SK-N-SH treated with all-trans-retinoic acid at 6 μM for 48 hours (cell line): ENCODE data around the gene CNOT10.
"Not testable (repeated sequence)": the region's sequence is repeated elsewhere in the genome, so short reads cannot be mapped to it uniquely, and the experiment has no call there.

Experiments used
- ATAC-seq: fragments of 200-7000 bp; cut with Tn5 transposase; 3 replicates; pipeline ENCODE4 v1.9.1; 2020; ENCODE audit warnings: mild to moderate bottlenecking, moderate library complexity
- ARNTL ChIP-seq: fragments of 450-650 bp; formaldehyde crosslinking; IDR thresholded peaks from 2 replicates; pipeline ENCODE4 v1.5.0; 2020; ENCODE audit warnings: low read depth, mild to moderate bottlenecking, moderate library complexity, borderline replicate concordance
- BACH2 ChIP-seq: fragments of 250-450 bp; sonication (Bioruptor Pico); IDR thresholded peaks from 2 replicates; pipeline ENCODE4 v1.9.0; 2021; ENCODE audit warnings: mild to moderate bottlenecking, borderline replicate concordance
- CREB5 ChIP-seq: fragments of 250-450 bp; sonication (Bioruptor Pico); IDR thresholded peaks from 2 replicates; pipeline ENCODE4 v1.5.1; 2020; ENCODE audit warnings: low read depth, mild to moderate bottlenecking, moderate library complexity
- CSRNP3 ChIP-seq: fragments of 250-450 bp; sonication (Bioruptor Pico); IDR thresholded peaks from 2 replicates; pipeline ENCODE4 v1.5.1; 2021; ENCODE audit warnings: mild to moderate bottlenecking, moderate library complexity
- ESRRG ChIP-seq: fragments of 250-450 bp; sonication (Bioruptor Pico); IDR thresholded peaks from 2 replicates; pipeline ENCODE4 v1.6.1; 2021; ENCODE audit warnings: mild to moderate bottlenecking
- GLIS3 ChIP-seq: fragments of 250-450 bp; sonication (Bioruptor Pico); IDR thresholded peaks from 2 replicates; pipeline ENCODE4 v1.5.0; 2020; ENCODE audit warnings: mild to moderate bottlenecking, moderate library complexity
- ISL1 ChIP-seq: fragments of 250-450 bp; sonication (Bioruptor Pico); IDR thresholded peaks from 2 replicates; pipeline ENCODE4 v2.1.2; 2022; ENCODE audit warnings: mild to moderate bottlenecking, moderate library complexity
- OSR1 ChIP-seq: fragments of 250-450 bp; sonication (Bioruptor Pico); IDR thresholded peaks from 2 replicates; pipeline ENCODE4 v1.8.0; 2022; ENCODE audit warnings: moderate library complexity, mild to moderate bottlenecking, inconsistent platforms
- POU6F1 ChIP-seq: fragments of 250-450 bp; sonication (Bioruptor Pico); IDR thresholded peaks from 2 replicates; pipeline ENCODE4 v1.8.0; 2021; ENCODE audit warnings: low read depth, mild to moderate bottlenecking, moderate library complexity, borderline replicate concordance
- PPARA ChIP-seq: fragments of 250-450 bp; sonication (Bioruptor Pico); IDR thresholded peaks from 2 replicates; pipeline ENCODE4 v1.5.0; 2020; ENCODE audit warnings: mild to moderate bottlenecking, borderline replicate concordance
- RARB ChIP-seq: fragments of 250-450 bp; sonication (Bioruptor Pico); IDR thresholded peaks from 2 replicates; pipeline ENCODE4 v1.8.0; 2021; ENCODE audit warnings: mild to moderate bottlenecking, moderate library complexity
- SNAI2 ChIP-seq: fragments of 250-450 bp; sonication (Bioruptor Pico); IDR thresholded peaks from 2 replicates; pipeline ENCODE4 v1.5.0; 2020; ENCODE audit warnings: mild to moderate bottlenecking, moderate library complexity
- TCF4 ChIP-seq: fragments of 250-450 bp; sonication (Bioruptor Pico); IDR thresholded peaks from 2 replicates; pipeline ENCODE4 v1.8.0; 2021; ENCODE audit warnings: mild to moderate bottlenecking, moderate library complexity, borderline replicate concordance
- TOX ChIP-seq: fragments of 250-450 bp; sonication (Bioruptor Pico); IDR thresholded peaks from 2 replicates; pipeline ENCODE4 v1.8.0; 2021; ENCODE audit warnings: mild to moderate bottlenecking, moderate library complexity, borderline replicate concordance
- ZC3H10 ChIP-seq: fragments of 250-450 bp; sonication (Bioruptor Pico); IDR thresholded peaks from 2 replicates; pipeline ENCODE4 v1.5.1; 2021; ENCODE audit warnings: mild to moderate bottlenecking, moderate library complexity
- ZFP3 ChIP-seq: fragments of 250-450 bp; sonication (Bioruptor Pico); IDR thresholded peaks from 2 replicates; pipeline ENCODE4 v1.5.0; 2020; ENCODE audit warnings: mild to moderate bottlenecking, moderate library complexity
- ZFP30 ChIP-seq: fragments of 450-650 bp; formaldehyde crosslinking; IDR thresholded peaks from 2 replicates; pipeline ENCODE4 v1.5.0; 2022; ENCODE audit warnings: mild to moderate bottlenecking, moderate library complexity
- ZNF565 ChIP-seq: fragments of 450-650 bp; formaldehyde crosslinking; conservative IDR thresholded peaks from 2 replicates; pipeline ENCODE4 v1.5.0; 2020; ENCODE audit warnings: low read depth, mild to moderate bottlenecking, moderate library complexity
- ZNF70 ChIP-seq: fragments of 450-650 bp; formaldehyde crosslinking; IDR thresholded peaks from 2 replicates; pipeline ENCODE4 v1.5.0; 2020; ENCODE audit warnings: mild to moderate bottlenecking, moderate library complexity
- ZNF8 ChIP-seq: fragments of 450-650 bp; formaldehyde crosslinking; IDR thresholded peaks from 2 replicates; pipeline ENCODE4 v1.5.0; 2020; ENCODE audit warnings: mild to moderate bottlenecking, moderate library complexity
- TF ChIP-seq, protein P1 (sequence below): fragments of 250-450 bp; sonication (Bioruptor Pico); IDR thresholded peaks from 2 replicates; pipeline ENCODE4 v1.8.0; 2020; ENCODE audit warnings: mild to moderate bottlenecking, moderate library complexity, borderline replicate concordance
- TF ChIP-seq, protein P2 (sequence below): fragments of 250-450 bp; sonication (Bioruptor Pico); IDR thresholded peaks from 2 replicates; pipeline ENCODE4 v1.5.0; 2020; ENCODE audit warnings: mild to moderate bottlenecking, moderate library complexity

Gene CNOT10

DNA sequence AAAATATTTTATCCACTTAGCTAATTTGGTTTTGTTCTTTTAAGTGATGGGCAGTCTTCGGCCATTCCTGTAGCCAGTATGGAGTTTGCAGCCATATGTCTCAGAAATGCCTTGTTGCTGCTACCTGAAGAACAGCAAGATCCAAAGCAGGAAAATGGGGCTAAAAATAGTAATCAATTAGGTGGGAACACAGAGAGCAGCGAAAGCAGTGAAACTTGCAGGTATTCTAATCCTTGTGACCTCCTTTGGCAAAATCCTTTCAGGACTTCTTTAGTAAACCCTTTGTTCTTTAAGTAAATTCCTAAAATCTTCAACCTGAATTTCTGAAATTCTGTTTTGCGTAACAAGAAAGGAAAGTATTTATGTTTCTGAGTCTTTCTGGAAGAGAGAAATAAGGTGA lies 49.8 kb downstream of the CNOT10 start:
- TF ChIP-seq CSRNP3 (CRISPR knock-in tag): no peak
- no peak for TF ChIP-seq TOX (CRISPR knock-in tag)
- TF ChIP-seq OSR1 (CRISPR knock-in tag): no peak
- TF ChIP-seq ISL1 (CRISPR knock-in tag): no peak
- TF ChIP-seq, protein P1, sequence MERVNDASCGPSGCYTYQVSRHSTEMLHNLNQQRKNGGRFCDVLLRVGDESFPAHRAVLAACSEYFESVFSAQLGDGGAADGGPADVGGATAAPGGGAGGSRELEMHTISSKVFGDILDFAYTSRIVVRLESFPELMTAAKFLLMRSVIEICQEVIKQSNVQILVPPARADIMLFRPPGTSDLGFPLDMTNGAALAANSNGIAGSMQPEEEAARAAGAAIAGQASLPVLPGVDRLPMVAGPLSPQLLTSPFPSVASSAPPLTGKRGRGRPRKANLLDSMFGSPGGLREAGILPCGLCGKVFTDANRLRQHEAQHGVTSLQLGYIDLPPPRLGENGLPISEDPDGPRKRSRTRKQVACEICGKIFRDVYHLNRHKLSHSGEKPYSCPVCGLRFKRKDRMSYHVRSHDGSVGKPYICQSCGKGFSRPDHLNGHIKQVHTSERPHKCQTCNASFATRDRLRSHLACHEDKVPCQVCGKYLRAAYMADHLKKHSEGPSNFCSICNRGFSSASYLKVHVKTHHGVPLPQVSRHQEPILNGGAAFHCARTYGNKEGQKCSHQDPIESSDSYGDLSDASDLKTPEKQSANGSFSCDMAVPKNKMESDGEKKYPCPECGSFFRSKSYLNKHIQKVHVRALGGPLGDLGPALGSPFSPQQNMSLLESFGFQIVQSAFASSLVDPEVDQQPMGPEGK (CRISPR knock-in tag): no peak
- no peak for TF ChIP-seq ZNF565 (CRISPR knock-in tag)
- no peak for TF ChIP-seq BACH2 (CRISPR knock-in tag)
- no peak for TF ChIP-seq GLIS3 (CRISPR knock-in tag)
- TF ChIP-seq ZNF8 (CRISPR knock-in tag): no peak
- no peak for TF ChIP-seq ESRRG
- TF ChIP-seq ZC3H10: no peak
- TF ChIP-seq, protein P2, sequence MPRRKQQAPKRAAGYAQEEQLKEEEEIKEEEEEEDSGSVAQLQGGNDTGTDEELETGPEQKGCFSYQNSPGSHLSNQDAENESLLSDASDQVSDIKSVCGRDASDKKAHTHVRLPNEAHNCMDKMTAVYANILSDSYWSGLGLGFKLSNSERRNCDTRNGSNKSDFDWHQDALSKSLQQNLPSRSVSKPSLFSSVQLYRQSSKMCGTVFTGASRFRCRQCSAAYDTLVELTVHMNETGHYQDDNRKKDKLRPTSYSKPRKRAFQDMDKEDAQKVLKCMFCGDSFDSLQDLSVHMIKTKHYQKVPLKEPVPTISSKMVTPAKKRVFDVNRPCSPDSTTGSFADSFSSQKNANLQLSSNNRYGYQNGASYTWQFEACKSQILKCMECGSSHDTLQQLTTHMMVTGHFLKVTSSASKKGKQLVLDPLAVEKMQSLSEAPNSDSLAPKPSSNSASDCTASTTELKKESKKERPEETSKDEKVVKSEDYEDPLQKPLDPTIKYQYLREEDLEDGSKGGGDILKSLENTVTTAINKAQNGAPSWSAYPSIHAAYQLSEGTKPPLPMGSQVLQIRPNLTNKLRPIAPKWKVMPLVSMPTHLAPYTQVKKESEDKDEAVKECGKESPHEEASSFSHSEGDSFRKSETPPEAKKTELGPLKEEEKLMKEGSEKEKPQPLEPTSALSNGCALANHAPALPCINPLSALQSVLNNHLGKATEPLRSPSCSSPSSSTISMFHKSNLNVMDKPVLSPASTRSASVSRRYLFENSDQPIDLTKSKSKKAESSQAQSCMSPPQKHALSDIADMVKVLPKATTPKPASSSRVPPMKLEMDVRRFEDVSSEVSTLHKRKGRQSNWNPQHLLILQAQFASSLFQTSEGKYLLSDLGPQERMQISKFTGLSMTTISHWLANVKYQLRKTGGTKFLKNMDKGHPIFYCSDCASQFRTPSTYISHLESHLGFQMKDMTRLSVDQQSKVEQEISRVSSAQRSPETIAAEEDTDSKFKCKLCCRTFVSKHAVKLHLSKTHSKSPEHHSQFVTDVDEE (CRISPR knock-in tag): no peak
- no peak for TF ChIP-seq RARB (CRISPR knock-in tag)
- TF ChIP-seq ARNTL (CRISPR knock-in tag): no peak
- no peak for TF ChIP-seq SNAI2 (CRISPR knock-in tag)
- TF ChIP-seq ZFP3 (CRISPR knock-in tag): no peak
- TF ChIP-seq TCF4 (CRISPR knock-in tag): no peak
- no peak for TF ChIP-seq PPARA (CRISPR knock-in tag)
- ATAC-seq: no peak

GRCh38 chr3:32743470-32743869 lies 58.5 kb downstream of the CNOT10 start:
- not testable (repeated sequence) for ATAC-seq

DNA sequence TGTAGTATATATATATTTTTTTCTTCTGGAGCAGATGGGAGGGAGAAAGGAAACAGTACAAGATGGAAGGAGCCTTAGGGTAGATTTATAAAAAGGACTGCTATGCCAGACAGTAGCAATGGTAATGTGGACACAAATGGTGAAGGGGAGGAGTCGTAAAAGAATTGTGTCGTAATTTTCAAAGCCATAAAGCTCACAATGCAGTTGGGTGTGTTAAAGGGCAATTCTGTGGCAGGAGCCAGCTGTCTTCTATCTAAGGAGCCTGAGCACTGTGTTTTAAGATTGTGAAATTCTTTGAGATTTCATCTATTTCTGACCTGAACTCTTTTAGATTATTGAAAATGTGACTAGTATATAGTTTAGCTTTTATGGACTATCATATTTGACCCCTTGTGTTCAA lies 58.9 kb downstream of the CNOT10 start:
- no peak for ATAC-seq
- TF ChIP-seq RARB (CRISPR knock-in tag) (no peak), ZNF565 (CRISPR knock-in tag) (no peak), ISL1 (CRISPR knock-in tag) (no peak), ZFP30 (CRISPR knock-in tag) (no peak), GLIS3 (CRISPR knock-in tag) (no peak), OSR1 (CRISPR knock-in tag) (no peak), ARNTL (CRISPR knock-in tag) (no peak), CREB5 (CRISPR knock-in tag) (no peak), ZNF70 (CRISPR knock-in tag) (no peak), CSRNP3 (CRISPR knock-in tag) (no peak), ZNF8 (CRISPR knock-in tag) (no peak), PPARA (CRISPR knock-in tag) (no peak), TOX (CRISPR knock-in tag) (no peak), BACH2 (CRISPR knock-in tag) (no peak), TCF4 (CRISPR knock-in tag) (no peak), POU6F1 (CRISPR knock-in tag) (no peak), SNAI2 (CRISPR knock-in tag) (no peak), ZFP3 (CRISPR knock-in tag) (no peak)
- TF ChIP-seq, protein P1 (CRISPR knock-in tag): no peak
